Kidney (tissue), 14 donors: Measurements from ENCODE around the gene USP47. TPM values are rescaled to one million over a fixed set of nuclear protein-coding genes. Genes with fewer than 3 reads are reported as not detected.

Source experiments
- DNase-seq, 5 donors: peaks; one replicate each; pipeline ENCODE4 v3.0.0-alpha.2; 2013 to 2020
- FAIRE-seq: peaks from 2 replicates; lab custom pipeline; 2012; peaks lifted over from hg19 to GRCh38; lab: Jason Lieb, UNC
- H3K27ac ChIP-seq, 2 donors: one replicate each; pipeline ENCODE4 v1.7.0; 2013; ENCODE audit warnings: low read depth in 2 of 2, low read length in 2 of 2, inconsistent platforms in 1 of 2
- H3K27me3 ChIP-seq: one replicate; pipeline ENCODE4 v1.7.1; 2013; ENCODE audit warnings: low read length, inconsistent platforms; ENCODE audit not compliant: control insufficient read depth, insufficient read depth
- H3K36me3 ChIP-seq, 3 donors: one replicate each; pipeline versions ENCODE4 v1.7.0 to v1.7.1; 2013; ENCODE audit warnings: low read length in 3 of 3, control low read depth in 1 of 3, inconsistent platforms in 1 of 3; ENCODE audit not compliant: insufficient read depth in 3 of 3, control insufficient read depth in 2 of 3
- H3K4me1 ChIP-seq, 3 donors: one replicate each; pipeline versions ENCODE4 v1.7.0 to v1.7.1; 2013; ENCODE audit warnings: low read length in 3 of 3, inconsistent platforms in 1 of 3, low read depth in 1 of 3; ENCODE audit not compliant: control insufficient read depth in 2 of 3, insufficient read depth in 2 of 3
- H3K4me3 ChIP-seq, 3 donors: one replicate each; pipeline versions ENCODE4 v1.7.0 to v1.8.1; 2013; ENCODE audit warnings: low read length in 3 of 3, control low read depth in 1 of 3, inconsistent platforms in 1 of 3
- H3K9ac ChIP-seq, 3 donors: one replicate each; pipeline versions ENCODE4 v1.7.0 to v1.7.1; 2013; ENCODE audit warnings: low read length in 3 of 3, control low read depth in 1 of 3, inconsistent platforms in 1 of 3
- H3K9me3 ChIP-seq, 3 donors: one replicate each; pipeline versions ENCODE4 v1.7.0 to v1.7.1; 2013; ENCODE audit warnings: low read length in 3 of 3, control low read depth in 1 of 3, inconsistent platforms in 1 of 3; ENCODE audit not compliant: control insufficient read depth in 2 of 3, insufficient read depth in 1 of 3
- intact Hi-C: fragments of 100-400 bp; cut with DNase I; formaldehyde crosslinking; loops from one replicate; pipeline ENCODE4 v1.11.1; 2022
- polyA plus RNA-seq: library from polyadenylated mRNA; stranded (reverse); fragments of 350-450 nt; fragmentation: Illumina TruSeq; extraction: RNeasy Lipid Tissue Mini Kit (QIAGEN cat#74804); gene quantifications from one replicate; pipeline ENCODE4 v1.2.3, GENCODE V29; 2014; ENCODE audit warnings: low read depth, low replicate concordance; ENCODE audit not compliant: insufficient read depth
- total RNA-seq: library from RNA; stranded (reverse); fragmentation: NEBNext Ultra II Directional; extraction: Animal tissue kit (Norgen Biotek cat#: 25700); gene quantifications from one replicate; pipeline ENCODE4 v1.2.1, GENCODE V29; 2021
- TF ChIP-seq, protein P1 (sequence below): IDR thresholded peaks from 3 replicates; pipeline ENCODE4 v1.5.1; 2012; ENCODE audit warnings: mild to moderate bottlenecking, moderate library complexity, borderline replicate concordance; ENCODE audit not compliant: insufficient read depth; ENCODE audit errors: extremely low read depth
- donor health status: control.
- donor health status: control.
- donor health status: control.
- donor health status: control.
- donor health status: control.
- donor health status: DM: yes; HTN: yes; CAD: no.
- donor health status: Normal renal cell carcinoma (clear cell type).

The USP47 gene
- total and polyA plus RNA-seq, 2 donors from 2014 or later, result 16.3 to 43.3 TPM

- no peaks in the 10 kb centered on the region for H3K36me3 ChIP-seq
- H3K27me3 ChIP-seq, result no peaks in the 10 kb centered on the region
- H3K4me3 ChIP-seq, result no peak overlapping the region
- no peaks in the 10 kb centered on the region for H3K9me3 ChIP-seq
- no peak overlapping the region for H3K27ac ChIP-seq
- no peak overlapping the region for H3K9ac ChIP-seq
- TF ChIP-seq, protein P1, sequence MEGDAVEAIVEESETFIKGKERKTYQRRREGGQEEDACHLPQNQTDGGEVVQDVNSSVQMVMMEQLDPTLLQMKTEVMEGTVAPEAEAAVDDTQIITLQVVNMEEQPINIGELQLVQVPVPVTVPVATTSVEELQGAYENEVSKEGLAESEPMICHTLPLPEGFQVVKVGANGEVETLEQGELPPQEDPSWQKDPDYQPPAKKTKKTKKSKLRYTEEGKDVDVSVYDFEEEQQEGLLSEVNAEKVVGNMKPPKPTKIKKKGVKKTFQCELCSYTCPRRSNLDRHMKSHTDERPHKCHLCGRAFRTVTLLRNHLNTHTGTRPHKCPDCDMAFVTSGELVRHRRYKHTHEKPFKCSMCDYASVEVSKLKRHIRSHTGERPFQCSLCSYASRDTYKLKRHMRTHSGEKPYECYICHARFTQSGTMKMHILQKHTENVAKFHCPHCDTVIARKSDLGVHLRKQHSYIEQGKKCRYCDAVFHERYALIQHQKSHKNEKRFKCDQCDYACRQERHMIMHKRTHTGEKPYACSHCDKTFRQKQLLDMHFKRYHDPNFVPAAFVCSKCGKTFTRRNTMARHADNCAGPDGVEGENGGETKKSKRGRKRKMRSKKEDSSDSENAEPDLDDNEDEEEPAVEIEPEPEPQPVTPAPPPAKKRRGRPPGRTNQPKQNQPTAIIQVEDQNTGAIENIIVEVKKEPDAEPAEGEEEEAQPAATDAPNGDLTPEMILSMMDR, result no peak
- intact Hi-C loops, result no loop called here
- H3K4me1 ChIP-seq, result peaks cover 0 to 8% (median 2%) of the 10 kb centered on the region in 3 donors
- FAIRE-seq (no peak), DNase-seq (no peak)
These were observed 25.1 kb upstream of the USP47 start for GRCh38 chr11:11816511-11817314.

DNA sequence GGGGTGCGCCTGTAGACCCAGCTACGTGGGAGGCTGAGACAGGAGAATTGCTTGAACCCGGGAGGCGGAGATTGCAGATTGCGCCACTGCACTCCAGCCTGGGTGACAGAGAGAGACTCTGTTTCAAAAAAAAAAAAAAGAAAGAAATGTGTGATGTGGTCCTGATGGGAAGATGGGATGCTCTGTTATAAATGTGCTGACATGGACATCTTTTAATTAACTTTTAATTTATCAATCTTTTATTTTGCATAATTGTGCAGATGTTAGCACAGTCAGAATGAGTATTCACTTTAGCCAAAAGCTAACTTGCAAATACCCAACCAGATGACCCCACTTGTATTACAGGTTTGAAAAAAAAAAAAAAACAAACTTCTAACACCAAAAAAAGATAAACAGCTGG is 23.8 kb upstream of the USP47 start:
- H3K4me3 ChIP-seq, result no peak overlapping the region
- no peaks in the 10 kb centered on the region for H3K36me3 ChIP-seq
- no peaks in the 10 kb centered on the region for H3K9me3 ChIP-seq
- DNase-seq (no peak), FAIRE-seq (no peak)
- no peak overlapping the region for H3K9ac ChIP-seq
- H3K27me3 ChIP-seq, result no peaks in the 10 kb centered on the region
- H3K4me1 ChIP-seq, result peaks cover 0 to 8% (median 2%) of the 10 kb centered on the region in 3 donors
- intact Hi-C loops, result no loop called here
- no peak overlapping the region for H3K27ac ChIP-seq
- TF ChIP-seq, protein P1, result no peak

DNA sequence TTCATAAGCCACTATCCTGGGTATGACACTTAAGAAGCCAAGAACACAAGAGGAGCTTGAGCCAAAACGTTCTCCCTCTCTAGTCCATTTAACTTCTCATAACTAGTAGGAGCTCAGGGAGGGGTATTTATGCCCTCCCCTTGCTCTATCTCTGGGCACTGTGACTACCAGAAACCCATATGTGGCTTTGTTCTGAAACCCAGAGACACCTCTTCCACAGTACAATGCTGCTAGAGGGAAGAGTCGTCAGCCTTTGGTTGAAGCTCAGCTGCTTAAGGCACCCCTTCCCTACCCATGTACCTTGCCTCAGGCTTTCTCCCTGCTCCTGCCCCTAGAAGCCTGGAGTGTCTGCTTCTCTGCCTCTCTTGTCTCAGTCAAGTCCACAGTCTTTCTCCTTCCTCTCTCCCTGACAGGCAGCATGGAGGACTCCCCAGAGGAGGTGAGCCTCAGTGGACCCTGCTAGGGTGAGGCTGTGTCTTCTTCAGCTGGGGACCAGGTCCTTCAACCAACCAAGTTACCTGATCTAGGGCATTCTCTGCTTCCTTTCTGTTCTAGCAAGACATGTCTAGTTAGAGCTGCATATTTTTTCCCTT is 23.1 kb upstream of the USP47 start:
- FAIRE-seq (no peak), DNase-seq (no peak)
- Histone ChIP-seq H3K4me3 (no peak overlapping the region), H3K4me1 (peaks cover 0 to 8% (median 2%) of the 10 kb centered on the region in 3 donors), H3K27ac (no peak overlapping the region), H3K9me3 (no peaks in the 10 kb centered on the region), H3K9ac (no peak overlapping the region), H3K36me3 (no peaks in the 10 kb centered on the region), H3K27me3 (no peaks in the 10 kb centered on the region)
- intact Hi-C loops, result no loop called here
- TF ChIP-seq, protein P1, result no peak
